Fibroblast of gingiva (primary cell): ENCODE data around the gene RGL4.

Experiments
- DNase-seq: peaks from one replicate; pipeline ENCODE4 v3.0.0-alpha.2; 2011; ENCODE audit warnings: low read depth

RGL4 gene

GRCh38 chr22:23678133-23678532, 12.7 kb upstream of the RGL4 start:
- no peak for DNase-seq

GRCh38 chr22:23681026-23681809, 9.6 kb upstream of the RGL4 start:
- no peak for DNase-seq

DNA sequence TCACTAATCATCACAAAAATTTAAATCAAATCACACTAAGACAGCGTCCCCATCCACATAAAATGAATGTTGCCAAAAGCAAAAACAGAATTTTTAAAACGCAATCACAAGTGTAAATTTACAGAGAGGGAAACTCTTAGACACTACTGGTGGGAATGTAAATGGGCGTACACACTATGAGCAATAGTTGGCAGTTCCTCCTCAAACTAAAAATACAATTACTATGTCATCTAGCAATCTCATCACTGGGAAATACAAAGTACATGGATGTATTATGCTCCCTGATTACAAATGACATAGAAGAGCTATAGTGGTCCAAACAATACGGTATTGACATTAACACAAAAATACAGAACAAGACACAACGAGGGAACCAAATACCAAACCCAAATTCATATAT, 8.7 kb upstream of the RGL4 start:
- DNase-seq = no peak

DNA sequence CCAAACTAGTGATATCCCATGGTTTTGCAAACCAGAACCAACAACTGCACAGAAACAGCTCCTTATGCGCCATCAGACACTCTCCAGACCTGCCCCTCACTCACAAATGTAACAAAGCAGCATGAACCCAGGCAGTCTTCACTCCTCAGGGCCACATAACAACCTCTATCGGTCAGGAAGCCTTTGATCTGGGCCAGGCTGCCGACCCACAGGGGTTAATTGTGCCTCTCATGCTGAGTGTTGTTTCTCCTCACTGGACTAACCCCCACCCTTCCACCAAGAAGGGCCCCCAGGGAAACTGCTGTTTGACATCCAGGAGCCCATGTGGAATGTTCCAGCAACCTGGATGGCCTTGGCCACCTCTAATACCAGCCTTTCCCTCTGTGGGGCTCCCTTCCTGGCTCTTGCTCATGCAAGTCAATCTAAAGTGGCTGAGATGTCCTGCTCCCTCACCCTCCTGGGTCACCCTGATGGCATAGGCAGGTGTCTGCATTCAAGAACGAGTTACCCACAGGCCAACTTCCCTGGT, 7.9 kb upstream of the RGL4 start:
- DNase-seq = no peak

GRCh38 chr22:23683545-23683944, 7.3 kb upstream of the RGL4 start:
- no peak for DNase-seq

DNA sequence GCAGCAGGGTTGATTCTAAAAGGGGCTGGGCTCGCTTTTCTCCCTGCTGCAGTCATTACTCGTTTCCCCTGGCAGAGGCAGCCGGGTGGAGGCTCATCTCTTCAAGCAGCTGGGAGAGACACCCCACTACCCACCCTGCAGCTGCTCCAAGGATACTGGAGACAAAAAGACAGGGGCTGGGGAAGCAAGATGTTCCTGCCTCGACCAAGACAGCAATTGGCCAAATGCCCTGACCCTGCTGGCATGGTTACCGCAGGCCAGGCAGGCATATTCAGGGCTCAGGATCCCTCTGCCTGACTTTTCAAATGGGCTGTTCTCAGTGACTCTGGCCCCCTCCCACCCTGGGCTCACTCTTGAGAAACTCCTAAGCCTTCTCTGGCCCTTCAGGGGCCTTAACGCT, 6.8 kb upstream of the RGL4 start:
- no peak for DNase-seq

DNA sequence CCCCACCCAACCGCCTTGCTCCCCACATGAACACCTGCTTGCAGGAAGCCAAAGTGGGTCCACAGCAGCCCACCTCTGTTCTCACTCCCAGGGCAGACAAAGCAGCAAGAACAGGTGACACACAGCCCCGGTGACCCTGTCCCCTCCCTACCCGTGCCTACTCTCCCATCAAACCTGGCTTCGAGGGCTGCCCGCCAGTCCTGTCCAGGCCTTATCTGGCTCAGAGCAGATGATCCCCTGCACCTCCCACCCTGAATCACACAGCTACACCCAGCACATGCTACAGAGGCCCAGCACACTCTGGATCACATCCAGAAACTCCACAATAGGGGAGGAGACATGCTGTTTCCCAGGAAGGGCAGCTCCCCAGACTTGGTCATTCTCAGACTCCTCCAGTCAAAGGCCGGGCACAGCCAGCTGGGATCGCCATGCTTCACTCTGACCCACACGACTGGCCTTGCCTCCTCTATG, 6.2 kb upstream of the RGL4 start:
- DNase-seq = no peak

DNA sequence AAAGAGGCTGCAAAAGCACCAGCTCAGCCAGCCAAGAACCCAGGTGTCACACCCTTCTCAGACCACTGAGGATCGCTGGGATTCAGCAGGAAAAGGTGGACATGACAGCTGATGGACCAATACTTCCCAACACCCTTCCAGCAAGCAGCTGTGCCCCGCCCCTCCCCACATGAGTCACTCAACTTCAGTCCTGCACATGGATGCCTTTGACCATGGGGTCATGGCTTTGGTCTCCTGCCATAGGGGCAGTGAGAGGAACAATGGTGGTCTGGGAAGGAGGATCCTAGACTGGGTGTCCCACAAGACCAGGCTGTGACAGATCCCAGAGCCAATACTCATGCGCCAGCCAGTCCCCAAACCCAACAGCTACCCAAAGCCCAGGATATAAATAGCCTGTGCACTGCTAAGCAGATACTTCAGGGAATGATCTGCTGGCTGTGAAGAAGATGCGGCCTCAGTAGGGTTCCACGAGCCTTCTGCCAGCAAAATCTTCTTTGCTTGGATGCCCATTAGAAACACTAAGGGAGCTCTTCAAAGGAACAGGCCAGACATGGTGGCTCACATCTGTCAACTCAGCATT, 5.5 kb upstream of the RGL4 start:
- DNase-seq = no peak

- no peak for DNase-seq
Measured at GRCh38 chr22:23686416-23687024, 4.3 kb upstream of the RGL4 start.

DNA sequence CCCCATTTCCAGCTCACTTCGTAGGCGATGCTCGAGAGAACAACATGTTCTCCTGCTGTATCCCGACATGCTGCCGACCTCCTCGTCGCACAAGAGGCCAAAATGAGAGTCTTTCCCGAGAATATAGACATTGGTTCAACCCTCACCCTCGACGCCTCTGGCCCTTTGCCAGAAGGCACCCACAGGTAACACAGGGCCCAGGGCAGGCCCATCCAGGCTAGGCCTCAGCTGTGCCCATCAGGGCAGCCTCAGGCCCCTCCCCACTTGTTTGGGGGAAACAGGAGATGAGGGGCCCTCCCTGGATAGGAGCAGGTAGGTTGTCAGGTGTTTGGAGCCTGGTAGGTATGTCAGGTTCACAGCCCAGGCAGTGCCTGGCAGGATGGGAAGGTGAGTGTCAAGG, 2.7 kb upstream of the RGL4 start:
- DNase-seq = no peak

DNA sequence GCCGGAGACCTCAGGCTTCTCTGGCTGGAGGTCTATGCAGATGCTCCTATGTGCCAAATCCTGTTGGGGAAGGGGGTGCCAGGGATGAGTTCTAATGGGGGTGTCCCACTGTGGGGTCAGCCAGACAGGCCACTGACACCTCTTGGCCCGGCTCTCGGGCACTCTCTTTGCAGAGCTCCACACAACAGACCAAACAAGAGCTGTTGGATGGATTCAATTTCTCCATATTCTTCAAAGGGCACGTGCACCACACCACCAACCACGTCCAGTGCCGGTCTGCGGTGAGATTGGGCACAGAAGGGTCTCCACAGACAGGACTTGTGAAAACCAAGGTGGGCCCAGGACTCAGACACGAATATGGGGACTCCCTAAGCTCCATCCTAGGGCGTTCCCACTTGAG, 2.2 kb upstream of the RGL4 start:
- DNase-seq = no peak

DNA sequence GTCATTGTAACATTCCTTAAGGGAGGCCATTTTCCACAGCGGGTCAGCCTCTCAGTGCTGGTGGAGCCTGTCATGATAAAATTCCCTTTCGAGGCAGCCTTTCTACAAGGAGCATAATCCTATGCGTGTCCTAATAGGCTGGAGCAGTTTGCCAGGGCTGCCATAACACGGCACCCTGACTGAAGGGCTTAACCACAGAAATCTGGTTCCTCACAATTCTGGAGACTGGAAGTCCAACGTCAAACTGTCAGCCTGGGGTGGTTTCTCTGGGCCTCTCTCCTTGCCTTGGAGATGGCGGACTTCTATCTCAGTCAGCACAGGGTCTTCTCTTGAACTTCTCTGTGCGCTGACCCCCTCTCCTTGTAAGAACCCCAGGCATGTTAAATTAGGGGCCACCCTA, 1.4 kb upstream of the RGL4 start:
- no peak for DNase-seq

DNA sequence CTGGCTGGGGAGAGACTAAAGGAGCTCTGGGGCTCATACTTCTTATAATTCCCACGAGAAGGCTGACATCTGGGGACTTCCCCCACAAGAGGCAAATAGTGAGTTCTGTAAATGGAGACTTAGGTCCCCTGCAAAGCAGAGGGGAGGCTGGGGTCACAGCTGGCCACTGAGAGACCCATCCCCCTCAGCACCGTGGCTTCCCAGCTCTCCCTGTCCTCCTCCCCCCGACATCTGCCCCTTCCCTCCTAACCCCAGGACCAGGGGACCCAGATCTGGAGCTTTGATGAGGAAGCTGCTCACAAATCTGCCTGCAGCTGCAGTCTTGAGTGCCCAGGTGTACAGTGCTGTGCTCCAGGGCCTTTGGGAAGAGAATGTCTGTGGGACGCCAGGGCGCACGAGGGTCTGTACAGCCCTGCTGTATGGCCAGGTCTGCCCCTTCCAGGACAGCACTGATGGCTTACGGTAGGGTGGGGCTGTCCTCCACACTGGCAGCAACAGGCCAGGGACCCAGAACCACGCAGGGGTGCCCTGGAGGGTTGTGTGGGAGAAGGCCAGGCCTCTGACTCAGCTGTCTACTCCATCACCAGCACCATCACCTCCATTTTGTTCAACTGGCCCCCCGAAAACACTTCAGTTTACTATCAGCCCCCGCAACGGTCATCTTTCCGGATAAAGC, 1.1 kb downstream of the RGL4 start:
- DNase-seq = no peak

GRCh38 chr22:23692598-23693291, 1.9 kb downstream of the RGL4 start:
- no peak for DNase-seq

GRCh38 chr22:23693979-23694680, 3.3 kb downstream of the RGL4 start:
- DNase-seq = no peak

DNA sequence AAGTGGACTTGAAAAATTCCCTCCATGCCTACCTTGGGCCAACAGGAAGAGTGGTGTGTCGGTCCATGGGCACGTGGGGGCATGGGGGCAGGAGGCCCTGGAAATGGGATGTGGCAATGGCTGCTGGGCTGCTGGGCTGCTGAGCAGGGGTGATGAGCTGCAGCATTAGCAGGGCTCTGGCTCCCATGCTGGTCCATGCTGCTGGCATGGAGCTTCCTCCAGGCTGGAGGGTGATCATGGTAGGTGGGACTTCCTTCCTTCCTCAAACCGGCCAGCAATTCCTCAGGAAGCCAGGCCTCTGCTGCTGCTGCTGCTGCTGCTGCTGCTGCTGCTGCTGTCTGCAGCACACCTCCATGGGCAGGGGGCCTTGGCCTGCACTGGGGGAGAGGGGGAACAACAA, 4.3 kb downstream of the RGL4 start:
- DNase-seq = no peak

DNA sequence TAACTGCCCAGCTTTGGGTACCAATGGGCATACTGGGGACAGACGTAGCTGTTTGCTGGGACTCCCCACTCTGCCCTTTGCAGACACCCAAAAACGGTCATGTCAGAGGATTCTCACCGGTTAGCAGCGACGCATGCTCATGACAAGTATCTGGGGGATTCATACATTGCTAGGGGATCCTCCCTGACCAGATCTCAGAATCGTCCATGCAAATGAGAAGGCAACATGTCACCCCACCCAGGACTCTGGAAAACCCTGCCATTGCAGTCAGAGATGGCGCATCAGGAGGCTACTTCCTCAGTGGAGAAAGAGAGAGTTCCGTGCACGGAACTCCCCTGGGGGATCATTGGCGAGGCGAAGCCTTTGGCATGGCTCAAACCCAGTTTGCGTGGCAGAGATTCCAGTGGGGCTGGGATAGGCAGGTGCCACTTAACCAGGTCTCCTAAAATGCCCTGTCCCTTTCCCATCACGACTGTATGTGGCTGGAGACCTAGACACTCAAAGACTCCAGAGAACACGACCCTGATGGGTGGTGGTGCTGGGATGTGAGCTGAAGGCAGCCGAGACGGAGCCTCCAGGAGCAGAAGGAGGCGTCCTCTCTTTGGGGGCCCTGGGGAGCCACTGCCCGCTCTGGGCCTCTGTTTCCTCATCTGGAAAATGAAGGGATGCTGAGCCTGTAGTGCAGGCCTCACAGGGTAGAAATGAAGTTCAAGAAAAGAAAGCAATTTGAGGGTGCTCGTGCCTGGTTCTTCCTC, 4.9 kb downstream of the RGL4 start:
- DNase-seq = no peak

DNA sequence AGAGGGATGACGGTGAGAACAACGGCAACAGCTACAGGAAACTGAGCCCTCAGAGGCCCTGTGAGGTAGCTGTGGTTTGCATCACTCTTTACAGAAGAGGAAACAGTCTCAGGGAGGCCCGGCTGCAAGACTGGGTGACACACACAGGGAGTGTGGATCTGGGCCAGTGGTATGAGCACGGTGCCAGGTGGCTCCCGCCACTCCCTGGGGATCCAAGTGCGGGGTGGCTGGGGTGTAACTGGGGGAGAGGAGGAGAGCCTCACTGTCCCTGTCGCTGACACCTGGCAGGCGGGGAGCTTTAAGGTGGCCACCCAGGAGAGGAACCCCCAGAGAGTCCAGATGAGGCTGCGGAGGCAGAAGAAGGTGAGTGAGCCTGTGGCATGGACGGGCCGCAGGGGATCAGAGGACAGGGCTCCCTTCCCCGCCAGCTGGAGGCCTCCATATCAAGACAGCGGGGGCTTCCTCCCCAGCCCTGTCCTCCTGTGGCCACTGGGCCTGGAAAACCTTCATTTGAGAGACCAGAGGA, 5.6 kb downstream of the RGL4 start:
- DNase-seq = no peak

GRCh38 chr22:23697031-23697970, 6.5 kb downstream of the RGL4 start:
- no peak for DNase-seq
